ENCODE results near the gene WWC1. TPM values are rescaled to one million over a fixed set of nuclear protein-coding genes. Genes with fewer than 3 reads are reported as not detected.

The WWC1 gene
- total and polyA plus RNA-seq, 10 of the 15 experiments (the other 5 are each of a cell fraction or from before 2014, with no cell fraction given): 0.50 to 7.8 (median 2.5) TPM

DNA sequence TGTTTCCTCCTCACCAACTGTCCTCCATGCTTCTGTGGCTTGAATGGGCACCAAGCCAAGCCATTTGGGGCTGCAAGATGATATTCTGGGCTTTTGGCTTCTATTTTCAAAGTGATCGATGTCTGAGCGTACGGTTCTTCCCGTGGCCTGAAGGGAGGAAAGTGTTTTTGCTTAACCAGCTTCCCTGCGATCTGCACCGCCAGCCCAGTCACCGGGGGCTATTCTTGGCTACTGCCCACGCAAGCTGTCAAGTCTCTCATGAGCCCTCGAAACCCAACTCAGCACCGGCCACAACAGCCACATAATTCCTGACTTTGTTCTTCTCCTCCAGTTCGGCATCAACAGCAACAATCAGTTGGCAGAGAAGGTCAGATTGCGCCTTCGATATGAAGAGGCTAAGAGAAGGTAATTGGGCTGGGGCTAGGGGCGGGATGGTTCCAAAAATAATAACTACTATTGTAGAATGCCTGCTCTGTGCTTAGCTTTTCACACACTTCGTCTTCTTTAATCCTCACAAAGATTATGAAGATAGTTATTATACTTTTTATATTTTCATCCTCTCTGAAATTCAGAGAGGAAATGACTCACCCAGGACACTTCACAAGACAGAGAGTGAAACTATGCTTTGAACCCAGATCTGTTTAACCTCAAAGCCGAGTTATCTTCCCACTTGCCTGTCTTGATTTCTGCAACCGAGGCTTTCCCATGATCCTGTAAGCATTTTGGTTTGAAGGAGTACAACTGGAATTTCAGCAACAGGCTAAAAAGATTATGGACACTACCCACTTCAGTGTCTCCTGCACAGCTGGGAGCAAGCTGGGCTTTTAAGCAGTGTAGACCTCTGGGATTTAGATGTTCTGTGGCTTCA is 118.4 kb downstream of the WWC1 start:
- no TSS peak for BruUV-seq (replicated peaks)
- Histone ChIP-seq H3K9me3 (replicated peaks; ENCODE audit: control insufficient read depth, insufficient read depth, low read length) (no peaks in the 10 kb centered on the region), H3K36me3 (ENCODE audit: control insufficient read depth in 2 of 2, insufficient read depth in 2 of 2, low read length in 1 of 2) (no peaks in the 10 kb centered on the region), H3K4me1 (ENCODE audit: control insufficient read depth, insufficient read depth, low read length) (peaks cover 11% of the 10 kb centered on the region), H2AFZ (ENCODE audit: control insufficient read depth, low read depth, low read length) (no peak overlapping the region), H4K20me1 (ENCODE audit: control insufficient read depth, insufficient read depth) (no peaks in the 10 kb centered on the region), H3K4me3 (no peak overlapping the region), H3K4me2 (ENCODE audit: control insufficient read depth, insufficient read depth) (peak overlapping the region; percentile 44), H3K27me3 (replicated peaks in 1 of 2; ENCODE audit: control insufficient read depth in 2 of 2, insufficient read depth in 2 of 2, low read length in 1 of 2) (no peaks in the 10 kb centered on the region), H3K27ac (ENCODE audit: control insufficient read depth, insufficient read depth) (peak overlapping the region; percentile 22; the same call in 1 of the 2 replicates), H3K9ac (ENCODE audit: control insufficient read depth, insufficient read depth, low read length) (no peak overlapping the region), H3K79me2 (ENCODE audit: control insufficient read depth, insufficient read depth, low read length) (no peaks in the 10 kb centered on the region)
- POLR2A ChIA-PET: interaction anchor here (0.5 kb wide), 1 partner anchor 60 kb away, joined by 3 read pairs; no protein-coding TSS in a partner anchor
- FAIRE-seq: peak; percentile 87
- CTCF ChIA-PET: interaction anchor here (0.6 kb wide), 1 partner anchor 144 kb away, joined by 3 read pairs; no protein-coding TSS in a partner anchor
- SMC1A ChIA-PET (ENCODE audit: uncharacterized antibody, unreplicated experiment): no interaction called here
- DNase-seq (ENCODE audit: low read depth, low spot score): peak; percentile 16
- RAD21 ChIA-PET (ENCODE audit: unreplicated experiment): no interaction called here
- intact Hi-C loops (cut with micrococcal nuclease; ENCODE audit: unreplicated experiment) (no loop called here), in situ Hi-C loops (cut with MboI) (no loop called here)
- WGBS (ENCODE audit: insufficient coverage, insufficient replicate concordance, low lambda C conversion rate, missing lambda C conversion rate): 63% methylated on average over 17 of the region's 17 CpGs
- ATAC-seq: peak; percentile 83
- TF ChIP-seq SUZ12 (IDR thresholded peaks at IDR 0.05; ENCODE audit: unreplicated experiment): no peak
- TF ChIP-seq EGR1 (IDR thresholded peaks at IDR 0.05; ENCODE audit: borderline replicate concordance in 1 of 2, low read depth in 2 of 2, low read length in 2 of 2): peak in 1 of 2 experiments; percentile 52; a peak in 1 of 3 replicates
- TF ChIP-seq RUNX3 (IDR thresholded peaks at IDR 0.05; ENCODE audit: low read length): peak; percentile 54
- TF ChIP-seq E4F1 (IDR thresholded peaks at IDR 0.05; ENCODE audit: borderline replicate concordance, partially characterized antibody): no peak
- no peak for TF ChIP-seq NBN (IDR thresholded peaks at IDR 0.05)
- TF ChIP-seq PML (IDR thresholded peaks at IDR 0.05; ENCODE audit: low read length): no peak
- no peak for TF ChIP-seq RB1 (IDR thresholded peaks at IDR 0.05; ENCODE audit: borderline replicate concordance)
- no peak for TF ChIP-seq PAX5 (IDR thresholded peaks at IDR 0.05; ENCODE audit: borderline replicate concordance, low read depth, low read length)
- TF ChIP-seq, protein P1, sequence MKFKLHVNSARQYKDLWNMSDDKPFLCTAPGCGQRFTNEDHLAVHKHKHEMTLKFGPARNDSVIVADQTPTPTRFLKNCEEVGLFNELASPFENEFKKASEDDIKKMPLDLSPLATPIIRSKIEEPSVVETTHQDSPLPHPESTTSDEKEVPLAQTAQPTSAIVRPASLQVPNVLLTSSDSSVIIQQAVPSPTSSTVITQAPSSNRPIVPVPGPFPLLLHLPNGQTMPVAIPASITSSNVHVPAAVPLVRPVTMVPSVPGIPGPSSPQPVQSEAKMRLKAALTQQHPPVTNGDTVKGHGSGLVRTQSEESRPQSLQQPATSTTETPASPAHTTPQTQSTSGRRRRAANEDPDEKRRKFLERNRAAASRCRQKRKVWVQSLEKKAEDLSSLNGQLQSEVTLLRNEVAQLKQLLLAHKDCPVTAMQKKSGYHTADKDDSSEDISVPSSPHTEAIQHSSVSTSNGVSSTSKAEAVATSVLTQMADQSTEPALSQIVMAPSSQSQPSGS (IDR thresholded peaks at IDR 0.05; ENCODE audit: low read length): no peak
- TF ChIP-seq NRF1 (conservative IDR thresholded peaks at IDR 0.05; ENCODE audit: low read depth, low read length): no peak
- TF ChIP-seq, protein P2, sequence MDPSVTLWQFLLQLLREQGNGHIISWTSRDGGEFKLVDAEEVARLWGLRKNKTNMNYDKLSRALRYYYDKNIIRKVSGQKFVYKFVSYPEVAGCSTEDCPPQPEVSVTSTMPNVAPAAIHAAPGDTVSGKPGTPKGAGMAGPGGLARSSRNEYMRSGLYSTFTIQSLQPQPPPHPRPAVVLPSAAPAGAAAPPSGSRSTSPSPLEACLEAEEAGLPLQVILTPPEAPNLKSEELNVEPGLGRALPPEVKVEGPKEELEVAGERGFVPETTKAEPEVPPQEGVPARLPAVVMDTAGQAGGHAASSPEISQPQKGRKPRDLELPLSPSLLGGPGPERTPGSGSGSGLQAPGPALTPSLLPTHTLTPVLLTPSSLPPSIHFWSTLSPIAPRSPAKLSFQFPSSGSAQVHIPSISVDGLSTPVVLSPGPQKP (IDR thresholded peaks at IDR 0.05; ENCODE audit: low read depth, low read length): no peak
- no peak for TF ChIP-seq CUX1 (IDR thresholded peaks at IDR 0.05; ENCODE audit: insufficient replicate concordance, low read depth, low read length)
